Measurements from ENCODE around the gene GRID1.

- no peak for TF ChIP-seq POLR2A (IDR thresholded peaks at IDR 0.05)
- no peak for TF ChIP-seq CTCF (IDR thresholded peaks at IDR 0.05)
- no peak for TF ChIP-seq POLR2AphosphoS5 (IDR thresholded peaks at IDR 0.05)
These were observed 64.6 kb downstream of the GRID1 start for GRCh38 chr10:86301971-86302370.
